Mammary epithelial cell (primary cell): ENCODE results near the gene MTRF1.

ENCODE experiments used
- CTCF ChIP-seq, 2 donors: IDR thresholded peaks in 1 of 2; conservative IDR thresholded peaks in 1 of 2; 2 replicates each; pipeline ENCODE4 v1.5.1; 2011 to 2012; ENCODE audit warnings: inconsistent platforms in 2 of 2, low read length in 2 of 2, mild to moderate bottlenecking in 2 of 2, control low read depth in 1 of 2, low read depth in 1 of 2; ENCODE audit not compliant: insufficient read depth in 1 of 2; ENCODE audit errors: extremely low read depth in 1 of 2
- EZH2 ChIP-seq: IDR thresholded peaks from 2 replicates; pipeline ENCODE4 v1.6.1; 2012; ENCODE audit warnings: low read length, inconsistent platforms, borderline replicate concordance

GRCh38 chr13:41193469-41193868 is 69.9 kb downstream of the MTRF1 start:
- no peak for TF ChIP-seq EZH2
- no peak for TF ChIP-seq CTCF (conservative IDR thresholded peaks at IDR 0.05 in 1 of 2, IDR thresholded peaks at IDR 0.05 in 1 of 2; ENCODE audit: extremely low read depth in 1 of 2, insufficient read depth in 1 of 2, low read depth in 1 of 2, low read length in 2 of 2)
